ENCODE measurements around the gene POPDC2. TPM values are rescaled to one million over a fixed set of nuclear protein-coding genes. Genes with fewer than 3 reads are reported as not detected.
"Not testable (repeated sequence)": the region's sequence is repeated elsewhere in the genome, so short reads cannot be mapped to it uniquely, and the experiment has no call there.

The POPDC2 gene
- total and polyA plus RNA-seq, 2 donors (not counting 3 experiments of a cell fraction or from before 2014, with no cell fraction given) = 0.57 to 0.66 TPM

DNA sequence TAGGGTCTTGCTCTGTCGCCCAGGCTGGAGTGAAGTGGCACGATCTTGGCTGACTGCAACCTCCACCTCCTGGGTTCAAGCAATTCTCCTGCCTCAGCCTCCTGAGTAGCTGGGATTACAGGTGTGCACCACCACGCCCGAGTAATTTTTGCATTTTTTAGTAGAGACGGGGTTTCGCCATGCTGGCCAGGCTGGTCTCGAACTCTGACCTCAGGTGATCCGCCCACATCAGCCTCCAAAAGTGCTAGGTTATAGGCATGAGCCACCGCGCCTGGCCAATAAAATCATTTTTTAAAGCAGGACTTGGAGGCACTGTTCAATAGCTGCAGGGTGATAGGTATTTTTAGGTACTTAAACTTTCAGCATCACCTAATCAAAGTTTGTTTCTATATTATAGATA lies 17.8 kb upstream of the POPDC2 start:
- not testable (repeated sequence) for H3K79me2 ChIP-seq (ENCODE audit: control insufficient read depth, insufficient read depth, low read length)

DNA sequence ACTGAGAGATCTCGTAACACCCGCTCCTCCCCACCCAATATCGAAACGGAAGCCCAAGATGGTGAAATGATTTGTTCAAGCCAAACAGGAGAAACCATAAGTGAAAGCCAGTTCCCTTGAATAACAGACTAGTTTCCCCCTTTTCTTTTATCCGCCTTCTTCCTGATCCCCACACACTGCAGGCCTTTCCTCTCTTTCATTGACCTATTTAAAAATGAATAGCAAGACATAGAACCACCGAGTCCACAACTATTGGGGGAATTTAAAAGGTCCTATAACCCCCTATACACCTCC lies 17.2 kb upstream of the POPDC2 start:
- Histone ChIP-seq H3K27ac (ENCODE audit: insufficient read depth, low read depth, low read length) (peak overlapping the region; percentile 61), H3K27me3 (ENCODE audit: control insufficient read depth in 2 of 2, insufficient read depth in 2 of 2, low read length in 2 of 2) (no peaks in the 10 kb centered on the region), H3K9me1 (replicated peaks; ENCODE audit: control insufficient read depth, extremely low read depth, insufficient read depth, low read length) (no peaks in the 10 kb centered on the region), H3K79me2 (ENCODE audit: control insufficient read depth, insufficient read depth, low read length) (peaks cover 4% of the 10 kb centered on the region), H3K9ac (replicated peaks; ENCODE audit: extremely low read depth, insufficient read depth, low read length) (peak overlapping the region; percentile 86), H3K9me3 (replicated peaks; ENCODE audit: control insufficient read depth, insufficient read depth, low read length) (no peaks in the 10 kb centered on the region), H3K4me2 (ENCODE audit: insufficient read depth, low read length) (peak overlapping the region; percentile 80), H2AFZ (ENCODE audit: low read depth, low read length) (peak overlapping the region; percentile 95), H4K20me1 (replicated peaks; ENCODE audit: control insufficient read depth, extremely low read depth, insufficient read depth, low read length) (no peaks in the 10 kb centered on the region), H3K4me3 (replicated peaks in 1 of 3; ENCODE audit: insufficient read depth in 1 of 3, low read depth in 1 of 3, low read length in 3 of 3) (peak overlapping the region; percentile 71 to 88 (median 75)), H3K36me3 (ENCODE audit: control insufficient read depth in 2 of 2, extremely low read depth in 1 of 2, insufficient read depth in 2 of 2, low read length in 2 of 2) (peaks cover 0 to 4% of the 10 kb centered on the region in 2 experiments), H3K4me1 (ENCODE audit: control insufficient read depth, extremely low read depth, insufficient read depth, low read length) (peaks cover 15% of the 10 kb centered on the region)
- ChIA-PET CTCF (interaction anchor here (1.1 to 1.6 kb wide), 5 partner anchors 12 to 153 kb away, joined by 3 to 9 read pairs (median 3); no protein-coding TSS in a partner anchor), POLR2A (interaction anchor here (0.5 kb wide), 1 partner anchor 40 kb away, joined by 3 read pairs; no protein-coding TSS in a partner anchor)
- DNase-seq (ENCODE audit: low read depth, low spot score) = no peak
- FAIRE-seq = no peak
- intact Hi-C loops (cut with micrococcal nuclease) (loop anchor here (1.0 to 2.0 kb wide), 6 partner anchors 41 to 416 kb away; partner anchors contain the start of genes ADPRH and TIMMDC1), dilution Hi-C loops (cut with MboI; ENCODE audit: extremely low pct_ligation_motif_present, low sequenced_read_pairs) (no loop called here)
- TSS peak; percentile 94 for BruUV-seq (replicated peaks)
- TF ChIP-seq FOS (IDR thresholded peaks at IDR 0.05; ENCODE audit: borderline replicate concordance, insufficient read depth, low read length) (no peak), EZH2 (IDR thresholded peaks at IDR 0.05; ENCODE audit: borderline replicate concordance, low read depth, low read length, severe bottlenecking) (no peak), MYC (IDR thresholded peaks at IDR 0.05; ENCODE audit: low read depth, low read length) (no peak), POLR2AphosphoS5 (IDR thresholded peaks at IDR 0.05; ENCODE audit: insufficient read depth, low read depth, low read length) (no peak), JUN (IDR thresholded peaks at IDR 0.05; ENCODE audit: borderline replicate concordance, insufficient read depth, insufficient read length, low read depth) (no peak), GATA2 (IDR thresholded peaks at IDR 0.05; ENCODE audit: insufficient read depth, insufficient read length, low read depth, low read length) (no peak), POLR2A (IDR thresholded peaks at IDR 0.05; ENCODE audit: low read depth, low read length) (no peak)
- TF ChIP-seq, protein P1, sequence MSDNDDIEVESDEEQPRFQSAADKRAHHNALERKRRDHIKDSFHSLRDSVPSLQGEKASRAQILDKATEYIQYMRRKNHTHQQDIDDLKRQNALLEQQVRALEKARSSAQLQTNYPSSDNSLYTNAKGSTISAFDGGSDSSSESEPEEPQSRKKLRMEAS (IDR thresholded peaks at IDR 0.05; ENCODE audit: insufficient read depth, insufficient read length) = no peak
- TF ChIP-seq, protein P2, sequence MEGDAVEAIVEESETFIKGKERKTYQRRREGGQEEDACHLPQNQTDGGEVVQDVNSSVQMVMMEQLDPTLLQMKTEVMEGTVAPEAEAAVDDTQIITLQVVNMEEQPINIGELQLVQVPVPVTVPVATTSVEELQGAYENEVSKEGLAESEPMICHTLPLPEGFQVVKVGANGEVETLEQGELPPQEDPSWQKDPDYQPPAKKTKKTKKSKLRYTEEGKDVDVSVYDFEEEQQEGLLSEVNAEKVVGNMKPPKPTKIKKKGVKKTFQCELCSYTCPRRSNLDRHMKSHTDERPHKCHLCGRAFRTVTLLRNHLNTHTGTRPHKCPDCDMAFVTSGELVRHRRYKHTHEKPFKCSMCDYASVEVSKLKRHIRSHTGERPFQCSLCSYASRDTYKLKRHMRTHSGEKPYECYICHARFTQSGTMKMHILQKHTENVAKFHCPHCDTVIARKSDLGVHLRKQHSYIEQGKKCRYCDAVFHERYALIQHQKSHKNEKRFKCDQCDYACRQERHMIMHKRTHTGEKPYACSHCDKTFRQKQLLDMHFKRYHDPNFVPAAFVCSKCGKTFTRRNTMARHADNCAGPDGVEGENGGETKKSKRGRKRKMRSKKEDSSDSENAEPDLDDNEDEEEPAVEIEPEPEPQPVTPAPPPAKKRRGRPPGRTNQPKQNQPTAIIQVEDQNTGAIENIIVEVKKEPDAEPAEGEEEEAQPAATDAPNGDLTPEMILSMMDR (IDR thresholded peaks at IDR 0.05; ENCODE audit: extremely low read depth in 1 of 2, insufficient read depth in 1 of 2, low read depth in 1 of 2, low read length in 2 of 2) = no peak

More for the DNA sequence above, 17.8 kb upstream of the POPDC2 start:
- DNase-seq (ENCODE audit: low read depth, low spot score); intact Hi-C loops (cut with micrococcal nuclease); FAIRE-seq; H3K9me1 ChIP-seq (replicated peaks; ENCODE audit: control insufficient read depth, extremely low read depth, insufficient read depth, low read length); dilution Hi-C loops (cut with MboI; ENCODE audit: extremely low pct_ligation_motif_present, low sequenced_read_pairs); H3K9ac ChIP-seq (replicated peaks; ENCODE audit: extremely low read depth, insufficient read depth, low read length); H2AFZ ChIP-seq (ENCODE audit: low read depth, low read length); H3K4me3 ChIP-seq (replicated peaks in 1 of 3; ENCODE audit: insufficient read depth in 1 of 3, low read depth in 1 of 3, low read length in 3 of 3); H3K9me3 ChIP-seq (replicated peaks; ENCODE audit: control insufficient read depth, insufficient read depth, low read length); H3K36me3 ChIP-seq (ENCODE audit: control insufficient read depth in 2 of 2, extremely low read depth in 1 of 2, insufficient read depth in 2 of 2, low read length in 2 of 2); H3K27me3 ChIP-seq (ENCODE audit: control insufficient read depth in 2 of 2, insufficient read depth in 2 of 2, low read length in 2 of 2); H3K27ac ChIP-seq (ENCODE audit: insufficient read depth, low read depth, low read length); H4K20me1 ChIP-seq (replicated peaks; ENCODE audit: control insufficient read depth, extremely low read depth, insufficient read depth, low read length); CTCF ChIA-PET; BruUV-seq (replicated peaks); H3K4me2 ChIP-seq (ENCODE audit: insufficient read depth, low read length): not testable (repeated sequence)
- POLR2A ChIA-PET = interaction anchor here (0.5 kb wide), 1 partner anchor 41 kb away, joined by 3 read pairs; no protein-coding TSS in a partner anchor
- peaks cover 15% of the 10 kb centered on the region for H3K4me1 ChIP-seq (ENCODE audit: control insufficient read depth, extremely low read depth, insufficient read depth, low read length)

All from endothelial cell of umbilical vein (primary cell).